GM10248 (cell line): ENCODE measurements around the gene DCST2.

ENCODE experiments used
- CTCF ChIA-PET: fragments of 300-600 bp; sonication (Branson Sonifier 250); formaldehyde crosslinking; extraction: SDS; loops from one replicate; lab custom pipeline; 2021; ENCODE audit warnings: antibody characterized with exemption; lab: Yijun Ruan, JAX
- POLR2A ChIA-PET: fragments of 350-650 bp; sonication (Branson Sonifier 250); formaldehyde crosslinking; extraction: SDS; loops from one replicate; lab custom pipeline; 2020; ENCODE audit warnings: antibody characterized with exemption; lab: Yijun Ruan, JAX
- DNase-seq: peaks from one replicate; pipeline ENCODE4 v3.0.0; 2012; ENCODE audit errors: extremely low spot score
- CTCF ChIP-seq: IDR thresholded peaks from 2 replicates; pipeline ENCODE4 v1.5.1; 2012; ENCODE audit warnings: mild to moderate bottlenecking, low read depth; ENCODE audit errors: extremely low read depth, missing control alignments, control extremely low read depth

DCST2 gene

GRCh38 chr1:155006601-155007101 is 26.9 kb downstream of the DCST2 start:
- CTCF ChIA-PET: interaction anchor here (1.2 to 3.9 kb wide), 3 partner anchors 10 to 44 kb away, joined by 5 to 48 read pairs (median 5); partner anchors contain the start of gene ADAM15
- DNase-seq: no peak
- POLR2A ChIA-PET: no interaction called here
- TF ChIP-seq CTCF: no peak

- CTCF ChIA-PET: interaction anchor here (1.2 to 13.3 kb wide), 5 partner anchors 9 to 50 kb away, joined by 3 to 175 read pairs (median 5); partner anchors contain the start of genes ADAM15 and PBXIP1
- POLR2A ChIA-PET: no interaction called here
- no peak for TF ChIP-seq CTCF
- DNase-seq: no peak
Observed at GRCh38 chr1:155005076-155006011, 28.2 kb downstream of the DCST2 start.

- CTCF ChIA-PET: interaction anchor here (1.4 to 13.3 kb wide), 2 partner anchors 12 to 49 kb away, joined by 3 to 175 read pairs; partner anchors contain the start of gene PBXIP1
- no peak for DNase-seq
- TF ChIP-seq CTCF: no peak
- POLR2A ChIA-PET: no interaction called here
Observed at GRCh38 chr1:155004352-155005075, 29.1 kb downstream of the DCST2 start.

- ChIA-PET CTCF (interaction anchor here (1.4 to 13.3 kb wide), 2 partner anchors 13 to 48 kb away, joined by 3 to 175 read pairs; partner anchors contain the start of gene PBXIP1), POLR2A (interaction anchor here (0.7 kb wide), 1 partner anchor 398 kb away, joined by 3 read pairs; no protein-coding TSS in a partner anchor)
- no peak for TF ChIP-seq CTCF
- no peak for DNase-seq
Observed at GRCh38 chr1:155003766-155004351, 29.7 kb downstream of the DCST2 start.

- POLR2A ChIA-PET: interaction anchor here (0.7 kb wide), 1 partner anchor 397 kb away, joined by 3 read pairs; no protein-coding TSS in a partner anchor
- DNase-seq: no peak
- TF ChIP-seq CTCF: no peak
- CTCF ChIA-PET: interaction anchor here (13.3 kb wide), 1 partner anchor 13 kb away, joined by 175 read pairs; no protein-coding TSS in a partner anchor
Observed at GRCh38 chr1:155003227-155003765, 30.3 kb downstream of the DCST2 start.
